HepG2 (cell line): ENCODE results near the gene RELL2. TPM values are rescaled to one million over a fixed set of nuclear protein-coding genes. Genes with fewer than 3 reads are reported as not detected.
A peak's percentile ranks its signal among the peaks of the same experiment; 100 is the strongest.

Source experiments
- ATAC-seq: fragments of 200-7000 bp; cut with Tn5 transposase; 3 replicates; pipeline ENCODE4 v1.9.1; 2020; ENCODE audit warnings: mild to moderate bottlenecking, moderate library complexity
- BruUV-seq: library from RNA; stranded (reverse); fragments of 400-500 nt; replicated peaks from 2 replicates; lab custom pipeline; 2021; lab: Mats Ljungman, UMichigan
- CTCF ChIA-PET: fragments of 300-600 bp; formaldehyde crosslinking; extraction: SDS; loops from one replicate; lab custom pipeline; 2021; ENCODE audit warnings: low total read pairs, inconsistent platforms, low intra/inter-chr PET ratio; lab: Yijun Ruan, JAX
- POLR2A ChIA-PET: fragments of 350-600 bp; sonication (Branson Sonifier 250); formaldehyde crosslinking; loops from one replicate; lab custom pipeline; 2020; ENCODE audit warnings: antibody characterized with exemption, inconsistent platforms; lab: Yijun Ruan, JAX
- DNase-seq: peaks from one replicate; pipeline ENCODE4 v3.0.0-alpha.2; 2015; ENCODE audit warnings: low spot score
- FAIRE-seq: peaks from 3 replicates; lab custom pipeline; 2011; peaks lifted over from hg19 to GRCh38; lab: Jason Lieb, UNC
- H2AFZ ChIP-seq: one replicate; pipeline ENCODE4 v1.6.1; 2011; ENCODE audit warnings: low read length, inconsistent platforms
- H3K27ac ChIP-seq: fragments of 300-600 bp; 3 replicates; pipeline ENCODE4 v1.8.0; 2011; ENCODE audit warnings: mixed run types, mild to moderate bottlenecking, mixed read lengths, low read length, inconsistent platforms; ENCODE audit not compliant: insufficient read depth; ENCODE audit errors: extremely low read length
- H3K27me3 ChIP-seq, 2 experiments: fragments of 200-600 bp in 1 of 2; 2 replicates in 1 of 2; 3 replicates in 1 of 2; pipeline versions ENCODE4 v1.6.0 to v1.8.0; 2011; ENCODE audit warnings: low read length in 2 of 2, mild to moderate bottlenecking in 2 of 2, moderate library complexity in 2 of 2, inconsistent platforms in 1 of 2; ENCODE audit not compliant: insufficient read depth in 2 of 2, control insufficient read depth in 1 of 2
- H3K36me3 ChIP-seq, 2 experiments: fragments of 200-600 bp in 1 of 2; replicated peaks in 1 of 2; 2 replicates in 1 of 2; 3 replicates in 1 of 2; pipeline versions ENCODE4 v1.5.1 to v1.8.0; 2011; ENCODE audit warnings: low read length in 2 of 2, inconsistent platforms in 1 of 2; ENCODE audit not compliant: insufficient read depth in 2 of 2, control insufficient read depth in 1 of 2
- H3K4me1 ChIP-seq: 2 replicates; pipeline ENCODE4 v1.5.1; 2012; ENCODE audit warnings: low read length, inconsistent platforms; ENCODE audit not compliant: insufficient read depth
- H3K4me2 ChIP-seq: 2 replicates; pipeline ENCODE4 v1.6.0; 2011; ENCODE audit warnings: low read depth, low read length, inconsistent platforms
- H3K4me3 ChIP-seq, 3 experiments: fragments of 200-600 bp in 1 of 3; sonication (generic), shearing (Covaris generic) in 1 of 3; replicated peaks in 1 of 3; 2 replicates each; pipeline ENCODE4 v1.5.1; 2011 to 2016; ENCODE audit warnings: low read length in 3 of 3, inconsistent platforms in 2 of 3, low read depth in 2 of 3, mild to moderate bottlenecking in 2 of 3, control low read depth in 1 of 3, mixed read lengths in 1 of 3; ENCODE audit not compliant: insufficient read depth in 1 of 3
- H3K79me2 ChIP-seq: one replicate; pipeline ENCODE4 v1.6.1; 2011; ENCODE audit warnings: low read length, inconsistent platforms; ENCODE audit not compliant: insufficient read depth
- H3K9ac ChIP-seq: 2 replicates; pipeline ENCODE4 v1.6.0; 2011; ENCODE audit warnings: mild to moderate bottlenecking, low read depth, low read length, inconsistent platforms; ENCODE audit not compliant: insufficient read depth
- H3K9me3 ChIP-seq: 2 replicates; pipeline ENCODE4 v1.5.1; 2012; ENCODE audit warnings: mild to moderate bottlenecking, low read length
- H4K20me1 ChIP-seq: 2 replicates; pipeline ENCODE4 v1.6.0; 2011; ENCODE audit warnings: inconsistent platforms, mild to moderate bottlenecking, low read length, moderate library complexity; ENCODE audit not compliant: insufficient read depth
- ADNP ChIP-seq: sonication (generic); formaldehyde crosslinking; IDR thresholded peaks from 2 replicates; pipeline ENCODE4 v1.4.0; 2020; ENCODE audit warnings: missing genetic modification reagents
- AHR ChIP-seq: IDR thresholded peaks from 2 replicates; pipeline ENCODE4 v1.6.1; 2018; ENCODE audit warnings: missing genetic modification reagents, missing compliant biosample characterization
- BCL6 ChIP-seq: IDR thresholded peaks from 2 replicates; pipeline ENCODE4 v1.6.1; 2016; ENCODE audit warnings: missing genetic modification reagents, missing compliant biosample characterization
- GTF2F1 ChIP-seq: fragments of 150-350 bp; IDR thresholded peaks from 2 replicates; pipeline ENCODE4 v1.6.1; 2014; ENCODE audit warnings: low read length
- HMG20B ChIP-seq: conservative IDR thresholded peaks from 2 replicates; pipeline ENCODE4 v1.6.1; 2016; ENCODE audit warnings: missing genetic modification reagents, missing compliant biosample characterization
- HMGA1 ChIP-seq: sonication (generic); formaldehyde crosslinking; conservative IDR thresholded peaks from 2 replicates; pipeline ENCODE4 v1.4.0; 2020; ENCODE audit warnings: missing genetic modification reagents
- HNRNPLL ChIP-seq: fragments of 200-400 bp; formaldehyde crosslinking; IDR thresholded peaks from 2 replicates; pipeline ENCODE4 v1.6.1; 2017; ENCODE audit warnings: mild to moderate bottlenecking, low read depth, low read length; ENCODE audit not compliant: poor library complexity, severe bottlenecking
- ISL2 ChIP-seq: sonication (generic); formaldehyde crosslinking; IDR thresholded peaks from 2 replicates; pipeline ENCODE4 v1.5.0; 2020; ENCODE audit warnings: missing genetic modification reagents
- KDM1A ChIP-seq: IDR thresholded peaks from 2 replicates; pipeline ENCODE4 v1.6.1; 2016; ENCODE audit warnings: missing compliant biosample characterization
- KMT2A ChIP-seq: sonication (generic); formaldehyde crosslinking; IDR thresholded peaks from 2 replicates; pipeline ENCODE4 v1.4.0; 2020; ENCODE audit warnings: missing genetic modification reagents
- MAFG ChIP-seq: sonication (generic); formaldehyde crosslinking; IDR thresholded peaks from 2 replicates; pipeline ENCODE4 v1.5.1; 2020; ENCODE audit warnings: mild to moderate bottlenecking, missing genetic modification reagents
- MED13 ChIP-seq: sonication (generic); formaldehyde crosslinking; IDR thresholded peaks from 2 replicates; pipeline ENCODE4 v1.5.0; 2020; ENCODE audit warnings: missing genetic modification reagents
- POLR2AphosphoS2 ChIP-seq: IDR thresholded peaks from 2 replicates; pipeline ENCODE4 v1.6.1; 2011; ENCODE audit warnings: low read depth, low read length, improper control_type of control experiment
- SSRP1 ChIP-seq: IDR thresholded peaks from 2 replicates; pipeline ENCODE4 v1.6.1; 2016; ENCODE audit warnings: control low read depth
- THAP11 ChIP-seq: IDR thresholded peaks from 2 replicates; pipeline ENCODE4 v1.6.1; 2016; ENCODE audit warnings: missing biosample characterization, missing genetic modification reagents
- ZNF230 ChIP-seq: sonication (generic); formaldehyde crosslinking; IDR thresholded peaks from 2 replicates; pipeline ENCODE4 v1.4.0; 2020; ENCODE audit warnings: mild to moderate bottlenecking, missing genetic modification reagents
- ZNF543 ChIP-seq: sonication (generic); formaldehyde crosslinking; IDR thresholded peaks from 2 replicates; pipeline ENCODE4 v1.4.0; 2020; ENCODE audit warnings: mild to moderate bottlenecking, missing genetic modification reagents
- ZNF792 ChIP-seq: IDR thresholded peaks from 2 replicates; pipeline ENCODE4 v1.6.1; 2016
- WGBS: methylation state at CpG from one replicate; pipeline ENCODE4 v1.1.6; 2017; ENCODE audit warnings: low lambda C conversion rate; 5-methylcytosine and 5-hydroxymethylcytosine counted together
- in situ Hi-C: cut with HindIII; loops from 2 replicates; pipeline ENCODE4 v1.10.0; 2017; ENCODE audit warnings: low pct_unique_long_range_greater_than_20kb; ENCODE audit not compliant: extremely low pct_ligation_motif_present
- intact Hi-C: fragments of 100-400 bp; cut with micrococcal nuclease; formaldehyde crosslinking; loops from one replicate; pipeline ENCODE4 v1.10.0; 2022; ENCODE audit not compliant: unreplicated experiment
- polyA plus RNA-seq, 8 experiments: library from polyadenylated mRNA; depleted of rRNA in 3 of 8; stranded (reverse) in 7 of 8; unstranded in 1 of 8; fragments of >200 nt; fragmentation: Illumina TruSeq in 4 of 8; extraction: Trizol in 4 of 8; gene quantifications; 2 replicates each; pipeline versions ENCODE4 v1.2.1 to v1.2.3, GENCODE V29; 2011 to 2016; ENCODE audit warnings: low read depth in 4 of 8, missing spikeins in 1 of 8, mixed read lengths in 1 of 8; ENCODE audit not compliant: insufficient read depth in 1 of 8
- total RNA-seq, 5 experiments: library from RNA; depleted of rRNA; stranded (reverse); fragments of >200 nt; fragmentation: Illumina TruSeq; extraction: Trizol; gene quantifications; 2 replicates each; pipeline ENCODE4 v1.2.3, GENCODE V29; 2016; ENCODE audit warnings: low read depth in 1 of 5
- TF ChIP-seq, protein P1 (sequence below): IDR thresholded peaks from 2 replicates; pipeline ENCODE4 v1.6.1; 2016; ENCODE audit warnings: missing compliant biosample characterization, missing genetic modification reagents, borderline replicate concordance
- TF ChIP-seq, protein P2 (sequence below): sonication (generic); formaldehyde crosslinking; IDR thresholded peaks from 2 replicates; pipeline ENCODE4 v1.5.0; 2020; ENCODE audit warnings: mild to moderate bottlenecking, missing genetic modification reagents
- TF ChIP-seq, protein P3 (sequence below): sonication (generic); formaldehyde crosslinking; IDR thresholded peaks from 2 replicates; pipeline ENCODE4 v1.9.0; 2022; ENCODE audit warnings: low read depth, missing genetic modification reagents

Gene RELL2
- total and polyA plus RNA-seq, 2 of the 13 experiments (the other 11 are each of a cell fraction or from before 2014, with no cell fraction given): 6.4 to 8.3 TPM

DNA sequence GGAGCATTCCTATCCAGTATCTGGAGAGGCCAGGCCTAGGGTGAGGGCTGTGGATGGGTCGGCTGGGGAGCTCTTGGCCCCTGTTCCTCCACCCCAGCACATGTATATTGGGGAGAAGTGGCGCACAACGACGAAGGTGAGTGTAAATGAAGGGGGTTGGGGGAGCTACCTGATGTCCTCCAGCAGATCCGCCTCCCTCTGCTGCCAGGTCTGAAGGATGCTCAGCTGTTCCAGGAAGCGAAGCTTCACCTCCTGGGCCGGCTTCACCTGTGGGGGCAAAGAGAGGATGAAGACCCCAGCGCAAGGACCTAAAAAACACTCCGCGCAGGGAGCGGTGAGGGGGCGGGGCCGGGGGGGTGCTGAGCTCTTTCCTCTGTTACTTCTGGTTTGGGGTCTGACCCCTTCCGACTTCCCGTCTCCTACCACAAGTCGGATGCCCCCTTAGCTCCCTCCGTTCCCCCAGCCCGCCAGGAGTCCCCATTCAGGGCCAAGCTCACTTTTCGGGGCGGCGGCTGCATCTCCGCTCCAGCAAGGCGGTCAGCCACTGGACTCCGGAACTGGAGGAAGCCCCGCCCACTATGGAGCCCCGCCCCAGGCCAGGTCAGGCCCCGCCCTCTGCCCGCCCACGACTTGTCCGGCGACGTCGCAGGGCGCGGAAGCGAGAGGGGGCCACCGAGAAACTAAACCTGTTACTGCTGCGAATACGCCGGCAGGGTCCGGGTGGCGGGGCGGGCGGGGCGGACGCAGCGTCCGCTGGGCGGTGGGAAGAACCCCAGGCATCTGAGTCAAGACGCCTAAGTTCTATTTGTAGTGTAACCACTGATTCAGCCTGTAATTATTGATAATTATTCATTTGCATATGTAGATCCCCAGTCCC, 14.3 kb downstream of the RELL2 start, which contains the start of gene FCHSD1:
TSS of gene FCHSD1 (minus strand) at position 568 of the 877 bp plus-strand sequence. CDS start at position 518, 50 bp downstream.
- CTCF ChIA-PET: no interaction called here
- no peak within 1 kb of the TSS for H3K27ac ChIP-seq
- H2AFZ ChIP-seq: peak within 1 kb of the TSS; percentile 32
- TF ChIP-seq KDM1A (CRISPR knock-in tag) (no peak), BCL6 (CRISPR knock-in tag) (no peak; the same call in 1 of the 2 replicates), MED13 (CRISPR knock-in tag) (no peak), ISL2 (no peak), SSRP1 (CRISPR knock-in tag) (no peak), GTF2F1 (no peak), ZNF543 (CRISPR knock-in tag) (no peak), ZNF230 (0 out of 2 replicates have a peak, but pooled peaks have one; percentile 72), AHR (CRISPR knock-in tag) (no peak), HMGA1 (CRISPR knock-in tag) (no peak), POLR2AphosphoS2 (no peak), ADNP (CRISPR knock-in tag) (no peak), HMG20B (CRISPR knock-in tag) (no peak), HNRNPLL (peak; percentile 80), THAP11 (CRISPR knock-in tag) (no peak), KMT2A (CRISPR knock-in tag) (no peak), MAFG (CRISPR knock-in tag) (no peak), ZNF792 (0 out of 2 replicates have a peak, but pooled peaks have one; percentile 44)
- TF ChIP-seq, protein P1, sequence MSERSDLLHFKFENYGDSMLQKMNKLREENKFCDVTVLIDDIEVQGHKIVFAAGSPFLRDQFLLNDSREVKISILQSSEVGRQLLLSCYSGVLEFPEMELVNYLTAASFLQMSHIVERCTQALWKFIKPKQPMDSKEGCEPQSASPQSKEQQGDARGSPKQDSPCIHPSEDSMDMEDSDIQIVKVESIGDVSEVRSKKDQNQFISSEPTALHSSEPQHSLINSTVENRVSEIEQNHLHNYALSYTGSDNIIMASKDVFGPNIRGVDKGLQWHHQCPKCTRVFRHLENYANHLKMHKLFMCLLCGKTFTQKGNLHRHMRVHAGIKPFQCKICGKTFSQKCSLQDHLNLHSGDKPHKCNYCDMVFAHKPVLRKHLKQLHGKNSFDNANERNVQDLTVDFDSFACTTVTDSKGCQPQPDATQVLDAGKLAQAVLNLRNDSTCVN (CRISPR knock-in tag): no peak
- TF ChIP-seq, protein P2, sequence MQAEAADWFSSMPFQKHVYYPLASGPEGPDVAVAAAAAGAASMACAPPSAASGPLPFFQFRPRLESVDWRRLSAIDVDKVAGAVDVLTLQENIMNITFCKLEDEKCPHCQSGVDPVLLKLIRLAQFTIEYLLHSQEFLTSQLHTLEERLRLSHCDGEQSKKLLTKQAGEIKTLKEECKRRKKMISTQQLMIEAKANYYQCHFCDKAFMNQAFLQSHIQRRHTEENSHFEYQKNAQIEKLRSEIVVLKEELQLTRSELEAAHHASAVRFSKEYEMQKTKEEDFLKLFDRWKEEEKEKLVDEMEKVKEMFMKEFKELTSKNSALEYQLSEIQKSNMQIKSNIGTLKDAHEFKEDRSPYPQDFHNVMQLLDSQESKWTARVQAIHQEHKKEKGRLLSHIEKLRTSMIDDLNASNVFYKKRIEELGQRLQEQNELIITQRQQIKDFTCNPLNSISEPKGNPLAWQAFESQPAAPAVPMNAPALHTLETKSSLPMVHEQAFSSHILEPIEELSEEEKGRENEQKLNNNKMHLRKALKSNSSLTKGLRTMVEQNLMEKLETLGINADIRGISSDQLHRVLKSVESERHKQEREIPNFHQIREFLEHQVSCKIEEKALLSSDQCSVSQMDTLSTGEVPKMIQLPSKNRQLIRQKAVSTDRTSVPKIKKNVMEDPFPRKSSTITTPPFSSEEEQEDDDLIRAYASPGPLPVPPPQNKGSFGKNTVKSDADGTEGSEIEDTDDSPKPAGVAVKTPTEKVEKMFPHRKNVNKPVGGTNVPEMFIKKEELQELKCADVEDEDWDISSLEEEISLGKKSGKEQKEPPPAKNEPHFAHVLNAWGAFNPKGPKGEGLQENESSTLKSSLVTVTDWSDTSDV: no peak
- TF ChIP-seq, protein P3, sequence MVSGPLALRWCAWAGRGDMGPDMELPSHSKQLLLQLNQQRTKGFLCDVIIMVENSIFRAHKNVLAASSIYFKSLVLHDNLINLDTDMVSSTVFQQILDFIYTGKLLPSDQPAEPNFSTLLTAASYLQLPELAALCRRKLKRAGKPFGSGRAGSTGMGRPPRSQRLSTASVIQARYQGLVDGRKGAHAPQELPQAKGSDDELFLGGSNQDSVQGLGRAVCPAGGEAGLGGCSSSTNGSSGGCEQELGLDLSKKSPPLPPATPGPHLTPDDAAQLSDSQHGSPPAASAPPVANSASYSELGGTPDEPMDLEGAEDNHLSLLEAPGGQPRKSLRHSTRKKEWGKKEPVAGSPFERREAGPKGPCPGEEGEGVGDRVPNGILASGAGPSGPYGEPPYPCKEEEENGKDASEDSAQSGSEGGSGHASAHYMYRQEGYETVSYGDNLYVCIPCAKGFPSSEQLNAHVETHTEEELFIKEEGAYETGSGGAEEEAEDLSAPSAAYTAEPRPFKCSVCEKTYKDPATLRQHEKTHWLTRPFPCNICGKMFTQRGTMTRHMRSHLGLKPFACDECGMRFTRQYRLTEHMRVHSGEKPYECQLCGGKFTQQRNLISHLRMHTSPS (CRISPR knock-in tag): no peak

More for the DNA sequence above, 14.3 kb downstream of the RELL2 start, which contains the start of gene FCHSD1:
- H4K20me1 ChIP-seq: no peaks in the 10 kb centered on the region
- peak within 1 kb of the TSS; percentile 79 to 86 (median 85) for H3K4me3 ChIP-seq
- DNase-seq (peak; percentile 63), ATAC-seq (peak; percentile 90), FAIRE-seq (no peak)
- no peaks in the 10 kb centered on the region for H3K36me3 ChIP-seq
- no peaks in the 10 kb centered on the region for H3K9me3 ChIP-seq
- POLR2A ChIA-PET: interaction anchor here (0.6 to 1.4 kb wide), 4 partner anchors 8 to 33 kb away, joined by 3 to 15 read pairs (median 3); partner anchors contain the start of genes DIAPH1, HDAC3 and RELL2
- H3K27me3 ChIP-seq: peaks cover 5 to 10% of the 10 kb centered on the region in 2 experiments; a peak in 4 of 5 replicates
- WGBS: 19% methylated on average over 21 of the region's 50 CpGs
- H3K9ac ChIP-seq: peak within 1 kb of the TSS; percentile 58; the same call in 1 of the 2 replicates
- H3K4me2 ChIP-seq: peak within 1 kb of the TSS; percentile 88
- intact Hi-C loops (no loop called here), in situ Hi-C loops (no loop called here)
- no TSS peak for BruUV-seq
- no peaks in the 10 kb centered on the region for H3K79me2 ChIP-seq
- H3K4me1 ChIP-seq: peaks cover 17% of the 10 kb centered on the region
